ENCODE data around the gene FANCG. TPM values are rescaled to one million over a fixed set of nuclear protein-coding genes. Genes with fewer than 3 reads are reported as not detected.

FANCG gene
- total RNA-seq: 100 to 1,000 TPM in 1 of 2 experiments, 10 to 100 TPM in 1; 97.6 to 107 TPM

GRCh38 chr9:35079426-35080341 is at the start of gene FANCG:
Gene FANCG (minus strand): TSS chr9:35079942. CDS start chr9:35079524, 418 bp downstream.
- ChIA-PET POLR2A (interaction anchor here (0.6 to 2.2 kb wide), 12 partner anchors 8 to 697 kb away, joined by 3 to 15 read pairs (median 5); partner anchors contain the start of genes PIGO and SIT1), CTCF (interaction anchor here (0.6 to 3.2 kb wide), 16 partner anchors 8 to 398 kb away, joined by 3 to 30 read pairs (median 4); partner anchors contain the start of genes PIGO, STOML2 and VCP)

- ChIA-PET CTCF (interaction anchor here (0.6 to 2.4 kb wide), 11 partner anchors 10 to 437 kb away, joined by 3 to 10 read pairs (median 5); partner anchors contain the start of gene STOML2), POLR2A (no interaction called here)
Observed at GRCh38 chr9:35116898-35117551, 37.3 kb upstream of the FANCG start.

- POLR2A ChIA-PET: no interaction called here
- CTCF ChIA-PET: interaction anchor here (0.8 to 2.4 kb wide), 10 partner anchors 10 to 362 kb away, joined by 3 to 10 read pairs (median 5); partner anchors contain the start of gene STOML2
Observed at GRCh38 chr9:35116539-35116897, 36.8 kb upstream of the FANCG start.

- ChIA-PET CTCF (interaction anchor here (0.7 to 2.4 kb wide), 8 partner anchors 9 to 363 kb away, joined by 3 to 10 read pairs (median 6); partner anchors contain the start of gene STOML2), POLR2A (interaction anchor here (0.7 to 1.1 kb wide), 2 partner anchors 43 to 45 kb away, joined by 3 to 4 read pairs; partner anchors contain the start of gene VCP)
Observed at GRCh38 chr9:35115680-35116538, 36.2 kb upstream of the FANCG start, which contains the start of gene ATOSB. Gene ATOSB (minus strand): TSS chr9:35115862. CDS start chr9:35108274, 7,588 bp downstream.

GRCh38 chr9:35114840-35115628 is 35.3 kb upstream of the FANCG start:
- ChIA-PET POLR2A (interaction anchor here (0.7 to 2.2 kb wide), 3 partner anchors 13 to 44 kb away, joined by 3 to 23 read pairs (median 4); partner anchors contain the start of genes STOML2 and VCP), CTCF (interaction anchor here (1.2 to 2.4 kb wide), 6 partner anchors 8 to 215 kb away, joined by 4 to 10 read pairs (median 6); partner anchors contain the start of genes PIGO and STOML2)

- POLR2A ChIA-PET: interaction anchor here (0.6 to 2.2 kb wide), 4 partner anchors 12 to 125 kb away, joined by 3 to 23 read pairs (median 3); partner anchors contain the start of genes PIGO and STOML2
Observed at GRCh38 chr9:35114113-35114839, 34.5 kb upstream of the FANCG start.

GRCh38 chr9:35112257-35113020 is 32.7 kb upstream of the FANCG start:
- POLR2A ChIA-PET: interaction anchor here (0.9 to 2.0 kb wide), 4 partner anchors 9 to 487 kb away, joined by 3 to 9 read pairs (median 5); partner anchors contain the start of genes FANCG and STOML2
- CTCF ChIA-PET: interaction anchor here (1.0 to 2.5 kb wide), 4 partner anchors 9 to 213 kb away, joined by 3 to 13 read pairs (median 6); partner anchors contain the start of genes PIGO and STOML2

More at GRCh38 chr9:35114113-35114839, 34.5 kb upstream of the FANCG start:
- CTCF ChIA-PET: interaction anchor here (0.6 to 1.9 kb wide), 6 partner anchors 10 to 215 kb away, joined by 3 to 10 read pairs (median 4); partner anchors contain the start of genes FANCG, PIGO and STOML2

- POLR2A ChIA-PET: interaction anchor here (0.9 to 2.0 kb wide), 5 partner anchors 8 to 489 kb away, joined by 3 to 9 read pairs (median 5); partner anchors contain the start of genes FANCG and STOML2
- CTCF ChIA-PET: interaction anchor here (1.0 to 2.5 kb wide), 7 partner anchors 8 to 212 kb away, joined by 3 to 13 read pairs (median 3); partner anchors contain the start of genes PIGO, STOML2 and VCP
Observed at GRCh38 chr9:35111001-35111933, 31.5 kb upstream of the FANCG start.

- ChIA-PET CTCF (interaction anchor here (1.2 to 2.3 kb wide), 4 partner anchors 13 to 39 kb away, joined by 3 to 13 read pairs (median 3); partner anchors contain the start of genes PIGO and VCP), POLR2A (interaction anchor here (0.9 to 1.8 kb wide), 2 partner anchors 9 to 30 kb away, joined by 3 to 5 read pairs; partner anchors contain the start of gene FANCG)
Observed at GRCh38 chr9:35110327-35110761, 30.6 kb upstream of the FANCG start.

GRCh38 chr9:35108946-35109575 is 29.3 kb upstream of the FANCG start:
- ChIA-PET POLR2A (no interaction called here), CTCF (no interaction called here)

- ChIA-PET POLR2A (no interaction called here), CTCF (interaction anchor here (0.7 kb wide), 1 partner anchor 12 kb away, joined by 3 read pairs; the partner anchor contains the start of gene PIGO)
Observed at GRCh38 chr9:35108461-35108860, 28.7 kb upstream of the FANCG start.

- ChIA-PET POLR2A (no interaction called here), CTCF (interaction anchor here (0.7 to 1.8 kb wide), 2 partner anchors 9 to 11 kb away, joined by 3 to 10 read pairs; partner anchors contain the start of genes ATOSB and PIGO)
Observed at GRCh38 chr9:35107297-35108290, 27.9 kb upstream of the FANCG start.

- POLR2A ChIA-PET: no interaction called here
- CTCF ChIA-PET: interaction anchor here (1.8 kb wide), 1 partner anchor 10 kb away, joined by 10 read pairs; the partner anchor contains the start of gene ATOSB
Observed at GRCh38 chr9:35106343-35106730, 26.6 kb upstream of the FANCG start.

Data from activated CD8-positive, alpha-beta memory T cell treated with anti-CD3 and anti-CD28 coated beads for 36 hours (primary cell).